GM23338 (cell line): ENCODE data around the gene NRGN. TPM values are rescaled to one million over a fixed set of nuclear protein-coding genes. Genes with fewer than 3 reads are reported as not detected.
A peak's percentile ranks its signal among the peaks of the same experiment; 100 is the strongest.

Experiments used
- ATAC-seq: fragments of 200-7000 bp; cut with Tn5 transposase; 3 replicates; pipeline ENCODE4 v1.9.1; 2020
- DNase-seq: peaks from one replicate; pipeline ENCODE4 v3.0.0-alpha.2; 2015; ENCODE audit warnings: low spot score
- H2AFZ ChIP-seq: fragments of 200-600 bp; sonication (generic); 2 replicates; pipeline ENCODE4 v1.8.0; 2016; ENCODE audit warnings: antibody characterized with exemption, mild to moderate bottlenecking, moderate library complexity
- H3F3A ChIP-seq: fragments of 200-600 bp; sonication (generic); replicated peaks from 2 replicates; pipeline ENCODE4 v1.8.0; 2017; ENCODE audit warnings: antibody characterized with exemption, mixed run types, low read depth
- H3K27ac ChIP-seq: fragments of 200-600 bp; sonication (generic); 2 replicates; pipeline ENCODE4 v1.6.1; 2016; ENCODE audit warnings: low read depth
- H3K27me3 ChIP-seq: fragments of 200-600 bp; sonication (generic); 2 replicates; pipeline ENCODE4 v1.8.0; 2016; ENCODE audit warnings: mild to moderate bottlenecking, mixed run types, moderate library complexity; ENCODE audit not compliant: insufficient read depth
- H3K36me3 ChIP-seq: fragments of 200-600 bp; sonication (generic); 2 replicates; pipeline ENCODE4 v1.8.0; 2016; ENCODE audit warnings: mild to moderate bottlenecking; ENCODE audit not compliant: insufficient read depth
- H3K4me1 ChIP-seq: fragments of 200-600 bp; sonication (generic); 2 replicates; pipeline ENCODE4 v1.8.0; 2016; ENCODE audit warnings: mild to moderate bottlenecking, moderate library complexity; ENCODE audit not compliant: insufficient read depth
- H3K4me2 ChIP-seq: fragments of 200-600 bp; sonication (generic); 2 replicates; pipeline ENCODE4 v1.7.1; 2017; ENCODE audit warnings: mixed run types
- H3K4me3 ChIP-seq: fragments of 200-600 bp; sonication (generic); 2 replicates; pipeline ENCODE4 v1.6.1; 2016; ENCODE audit warnings: mixed run types
- H3K79me2 ChIP-seq: fragments of 200-600 bp; sonication (generic); replicated peaks from 2 replicates; pipeline ENCODE4 v1.8.0; 2017; ENCODE audit warnings: mild to moderate bottlenecking; ENCODE audit not compliant: insufficient read depth
- H3K9me2 ChIP-seq: fragments of 200-600 bp; sonication (generic); 2 replicates; pipeline ENCODE4 v1.8.0; 2017; ENCODE audit not compliant: insufficient read depth
- H4K20me1 ChIP-seq: fragments of 200-600 bp; sonication (generic); replicated peaks from 2 replicates; pipeline ENCODE4 v1.8.0; 2017; ENCODE audit warnings: mild to moderate bottlenecking; ENCODE audit not compliant: insufficient read depth
- H3K27ac Mint-ChIP-seq: 2 replicates; pipeline ENCODE4 v1.8.0; 2020; ENCODE audit warnings: inconsistent platforms, mild to moderate bottlenecking, moderate library complexity, mixed read lengths
- H3K27me3 Mint-ChIP-seq: 3 replicates; pipeline ENCODE4 v1.8.0; 2022; ENCODE audit warnings: low read depth, mild to moderate bottlenecking, moderate library complexity, mixed read lengths, inconsistent platforms; ENCODE audit not compliant: insufficient read depth, poor library complexity
- H3K36me3 Mint-ChIP-seq: 3 replicates; pipeline ENCODE4 v1.8.0; 2021; ENCODE audit warnings: low read depth, mild to moderate bottlenecking, inconsistent platforms, moderate library complexity, mixed read lengths
- H3K4me1 Mint-ChIP-seq: 3 replicates; pipeline ENCODE4 v1.8.0; 2020; ENCODE audit warnings: mild to moderate bottlenecking, inconsistent platforms, mixed read lengths
- H3K4me3 Mint-ChIP-seq: 3 replicates; pipeline ENCODE4 v1.8.0; 2021; ENCODE audit warnings: moderate library complexity, mild to moderate bottlenecking, inconsistent platforms, mixed read lengths
- H3K9me3 Mint-ChIP-seq: 3 replicates; pipeline ENCODE4 v1.8.0; 2020; ENCODE audit warnings: moderate library complexity, mild to moderate bottlenecking, inconsistent platforms, mixed read lengths
- CREB1 ChIP-seq: fragments of 250-450 bp; sonication (Bioruptor Pico); IDR thresholded peaks from 2 replicates; pipeline ENCODE4 v1.5.0; 2020; ENCODE audit warnings: low read depth, mild to moderate bottlenecking, moderate library complexity
- EZH2 ChIP-seq: fragments of 200-600 bp; sonication (generic); IDR thresholded peaks from one replicate; pipeline ENCODE4 v1.8.0; 2017; ENCODE audit warnings: antibody characterized with exemption, mild to moderate bottlenecking, low read depth; ENCODE audit not compliant: unreplicated experiment
- EZH2phosphoT487 ChIP-seq: fragments of 200-600 bp; sonication (generic); IDR thresholded peaks from one replicate; pipeline ENCODE4 v1.8.1; 2018; ENCODE audit warnings: antibody characterized with exemption; ENCODE audit not compliant: unreplicated experiment
- JUNB ChIP-seq: IDR thresholded peaks from one replicate; pipeline ENCODE4 v1.6.1; 2016; ENCODE audit warnings: antibody characterized with exemption; ENCODE audit not compliant: unreplicated experiment
- NANOG ChIP-seq: IDR thresholded peaks from 2 replicates; pipeline ENCODE4 v1.6.1; 2016; ENCODE audit warnings: antibody characterized with exemption, borderline replicate concordance
- POLR2AphosphoS5 ChIP-seq: IDR thresholded peaks from 2 replicates; pipeline ENCODE4 v1.6.1; 2016; ENCODE audit warnings: antibody characterized with exemption, low read depth
- STAT1 ChIP-seq: IDR thresholded peaks from one replicate; pipeline ENCODE4 v1.6.1; 2016; ENCODE audit warnings: antibody characterized with exemption; ENCODE audit not compliant: unreplicated experiment
- ZNF114 ChIP-seq: fragments of 250-450 bp; sonication (Bioruptor Pico); IDR thresholded peaks from 2 replicates; pipeline ENCODE4 v1.5.0; 2020; ENCODE audit warnings: mild to moderate bottlenecking, moderate library complexity
- ZNF462 ChIP-seq: fragments of 250-450 bp; sonication (Bioruptor Pico); IDR thresholded peaks from 2 replicates; pipeline ENCODE4 v1.5.0; 2020; ENCODE audit warnings: mild to moderate bottlenecking, moderate library complexity
- polyA plus RNA-seq: library from polyadenylated mRNA; unstranded; fragments of >200 nt; fragmentation: Nextera tagmentation; extraction: Ambion mirVana; gene quantifications from 2 replicates; pipeline ENCODE4 v1.2.1, GENCODE V29; 2016
- total RNA-seq: library from RNA; depleted of rRNA; stranded (reverse); fragments of >200 nt; shearing (Covaris generic); gene quantifications from 2 replicates; pipeline ENCODE4 v1.2.3, GENCODE V29; 2014
- TF ChIP-seq, protein P1 (sequence below), 2 experiments: fragments of 200-600 bp in 1 of 2; sonication (generic) in 1 of 2; conservative IDR thresholded peaks; 2 replicates each; pipeline versions ENCODE4 v1.5.1 to v1.6.1; 2016 to 2017; ENCODE audit warnings: antibody characterized with exemption in 2 of 2, low read depth in 2 of 2, mild to moderate bottlenecking in 2 of 2, moderate library complexity in 1 of 2
- TF ChIP-seq, protein P2 (sequence below): IDR thresholded peaks from 2 replicates; pipeline ENCODE4 v1.6.1; 2016; ENCODE audit warnings: antibody characterized with exemption

The NRGN gene
- total and polyA plus RNA-seq, 2 experiments from 2014 or later, result 0.24 to 0.61 TPM

DNA sequence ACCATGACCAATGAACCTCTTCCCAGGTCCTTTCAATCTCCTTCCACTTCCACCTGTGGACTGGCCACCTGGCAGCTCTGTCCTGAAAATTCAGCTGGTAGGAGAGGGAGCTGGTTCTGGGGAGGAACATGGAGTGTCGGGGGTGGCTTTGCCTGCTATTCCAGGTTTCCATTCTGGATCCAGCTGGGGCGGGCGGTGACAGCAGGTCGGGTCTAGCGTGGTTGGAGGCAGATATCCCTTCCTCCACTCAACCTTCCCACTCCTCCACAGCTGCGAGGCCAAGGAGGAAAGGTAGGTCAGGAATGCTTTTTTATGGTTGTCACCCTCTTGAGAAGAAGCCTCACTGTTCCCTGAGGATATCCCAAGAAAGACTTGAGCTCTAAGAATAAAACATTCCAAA, 3.3 kb downstream of the NRGN start:
- no peak overlapping the region for H3K4me3 Mint-ChIP-seq
- H3K27me3 Mint-ChIP-seq, result peaks cover 99% of the 10 kb centered on the region
- H3K27ac ChIP-seq, result no peak overlapping the region
- no peak overlapping the region for H3K4me2 ChIP-seq
- no peak for DNase-seq
- no peaks in the 10 kb centered on the region; the same call in 1 of the 2 replicates for H3F3A ChIP-seq
- no peaks in the 10 kb centered on the region for H3K36me3 ChIP-seq
- H3K4me3 ChIP-seq, result no peak overlapping the region
- no peak overlapping the region for H3K27ac Mint-ChIP-seq
- H3K27me3 ChIP-seq, result peaks cover 98% of the 10 kb centered on the region
- H2AFZ ChIP-seq, result no peak overlapping the region
- peaks cover 47% of the 10 kb centered on the region for H3K4me1 ChIP-seq
- peaks cover 29% of the 10 kb centered on the region for H3K4me1 Mint-ChIP-seq
- no peaks in the 10 kb centered on the region for H3K9me2 ChIP-seq
- no peaks in the 10 kb centered on the region for H3K79me2 ChIP-seq
- no peaks in the 10 kb centered on the region for H3K9me3 Mint-ChIP-seq
- no peak for ATAC-seq
- TF ChIP-seq EZH2, result peak; percentile 73
- TF ChIP-seq JUNB, result no peak
- H3K36me3 Mint-ChIP-seq, result no peaks in the 10 kb centered on the region; the same call in 1 of the 3 replicates
- peaks cover 29% of the 10 kb centered on the region for H4K20me1 ChIP-seq

- peaks cover 38% of the 10 kb centered on the region for H3K4me1 ChIP-seq
- Mint-ChIP-seq H3K36me3 (no peaks in the 10 kb centered on the region; the same call in 2 of the 3 replicates), H3K4me3 (peak overlapping the region; percentile 84), H3K27ac (no peak overlapping the region), H3K9me3 (no peaks in the 10 kb centered on the region), H3K27me3 (peaks cover 99% of the 10 kb centered on the region), H3K4me1 (peaks cover 23% of the 10 kb centered on the region)
- H3K36me3 ChIP-seq, result no peaks in the 10 kb centered on the region
- H3K4me2 ChIP-seq, result peak overlapping the region; percentile 85
- ATAC-seq (no peak), DNase-seq (no peak)
- no peaks in the 10 kb centered on the region for H3K79me2 ChIP-seq
- peak overlapping the region; percentile 93; the same call in 1 of the 2 replicates for H2AFZ ChIP-seq
- peaks cover 99% of the 10 kb centered on the region for H3K27me3 ChIP-seq
- no peaks in the 10 kb centered on the region for H3K9me2 ChIP-seq
- H3K27ac ChIP-seq, result no peak overlapping the region
- H3F3A ChIP-seq, result no peaks in the 10 kb centered on the region; the same call in 1 of the 2 replicates
- peaks cover 39% of the 10 kb centered on the region for H4K20me1 ChIP-seq
- peak overlapping the region; percentile 90 for H3K4me3 ChIP-seq
- TF ChIP-seq ZNF462 (CRISPR knock-in tag) (no peak), EZH2phosphoT487 (peak; percentile 87), CREB1 (no peak), JUNB (no peak), ZNF114 (CRISPR knock-in tag) (no peak), NANOG (no peak), POLR2AphosphoS5 (no peak), STAT1 (no peak), EZH2 (peak; percentile 81)
- TF ChIP-seq, protein P1, sequence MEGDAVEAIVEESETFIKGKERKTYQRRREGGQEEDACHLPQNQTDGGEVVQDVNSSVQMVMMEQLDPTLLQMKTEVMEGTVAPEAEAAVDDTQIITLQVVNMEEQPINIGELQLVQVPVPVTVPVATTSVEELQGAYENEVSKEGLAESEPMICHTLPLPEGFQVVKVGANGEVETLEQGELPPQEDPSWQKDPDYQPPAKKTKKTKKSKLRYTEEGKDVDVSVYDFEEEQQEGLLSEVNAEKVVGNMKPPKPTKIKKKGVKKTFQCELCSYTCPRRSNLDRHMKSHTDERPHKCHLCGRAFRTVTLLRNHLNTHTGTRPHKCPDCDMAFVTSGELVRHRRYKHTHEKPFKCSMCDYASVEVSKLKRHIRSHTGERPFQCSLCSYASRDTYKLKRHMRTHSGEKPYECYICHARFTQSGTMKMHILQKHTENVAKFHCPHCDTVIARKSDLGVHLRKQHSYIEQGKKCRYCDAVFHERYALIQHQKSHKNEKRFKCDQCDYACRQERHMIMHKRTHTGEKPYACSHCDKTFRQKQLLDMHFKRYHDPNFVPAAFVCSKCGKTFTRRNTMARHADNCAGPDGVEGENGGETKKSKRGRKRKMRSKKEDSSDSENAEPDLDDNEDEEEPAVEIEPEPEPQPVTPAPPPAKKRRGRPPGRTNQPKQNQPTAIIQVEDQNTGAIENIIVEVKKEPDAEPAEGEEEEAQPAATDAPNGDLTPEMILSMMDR (conservative IDR thresholded peaks at IDR 0.05; ENCODE audit: low read depth in 2 of 2), result no peak
- TF ChIP-seq, protein P2, sequence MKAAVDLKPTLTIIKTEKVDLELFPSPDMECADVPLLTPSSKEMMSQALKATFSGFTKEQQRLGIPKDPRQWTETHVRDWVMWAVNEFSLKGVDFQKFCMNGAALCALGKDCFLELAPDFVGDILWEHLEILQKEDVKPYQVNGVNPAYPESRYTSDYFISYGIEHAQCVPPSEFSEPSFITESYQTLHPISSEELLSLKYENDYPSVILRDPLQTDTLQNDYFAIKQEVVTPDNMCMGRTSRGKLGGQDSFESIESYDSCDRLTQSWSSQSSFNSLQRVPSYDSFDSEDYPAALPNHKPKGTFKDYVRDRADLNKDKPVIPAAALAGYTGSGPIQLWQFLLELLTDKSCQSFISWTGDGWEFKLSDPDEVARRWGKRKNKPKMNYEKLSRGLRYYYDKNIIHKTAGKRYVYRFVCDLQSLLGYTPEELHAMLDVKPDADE, result no peak
These were observed 5.6 kb downstream of the NRGN start for GRCh38 chr11:124745270-124745834.
